ENCODE results near the gene GRAMD2A.
"Not testable (repeated sequence)": the region's sequence is repeated elsewhere in the genome, so short reads cannot be mapped to it uniquely, and the experiment has no call there.

Gene GRAMD2A

DNA sequence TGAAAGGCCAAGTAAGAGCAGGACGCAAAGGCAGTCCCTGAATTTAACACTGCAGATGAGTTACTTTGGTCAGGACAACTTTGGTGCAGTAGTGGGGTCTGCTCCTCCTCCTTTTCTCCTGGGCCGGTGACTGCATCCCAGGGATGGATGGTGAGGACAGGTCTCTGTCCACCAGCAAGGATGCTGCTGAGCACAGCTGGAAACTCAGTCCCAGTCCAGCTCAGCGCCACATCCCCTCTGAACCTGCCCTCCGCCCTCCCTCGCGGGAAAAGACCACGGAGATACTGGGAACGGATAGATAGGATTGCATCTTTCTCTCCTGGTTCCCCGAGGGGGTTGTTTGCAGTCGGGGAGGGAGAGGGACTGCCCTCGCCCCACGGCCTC is 13.8 kb downstream of the GRAMD2A start:
- no peak for DNase-seq

DNA sequence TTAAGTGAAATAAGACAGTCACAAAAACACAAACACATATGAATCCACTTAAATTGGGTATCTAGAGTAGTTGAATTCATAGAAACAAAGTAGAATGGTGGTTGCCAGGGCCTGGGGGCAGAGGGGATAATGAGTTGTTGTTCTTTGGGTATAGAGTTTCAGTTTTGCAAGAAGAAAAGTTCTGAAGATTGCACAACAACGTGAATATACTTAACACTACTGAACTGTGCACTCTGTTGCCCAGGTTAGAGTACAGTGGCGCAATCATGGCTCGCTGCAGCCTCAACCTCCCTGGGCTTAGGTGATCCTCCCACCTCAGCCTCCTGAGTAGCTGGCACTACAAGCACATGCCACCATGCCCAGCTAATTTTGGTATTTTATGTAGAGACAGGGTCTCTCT is 14.9 kb downstream of the GRAMD2A start:
- DNase-seq = no peak

DNA sequence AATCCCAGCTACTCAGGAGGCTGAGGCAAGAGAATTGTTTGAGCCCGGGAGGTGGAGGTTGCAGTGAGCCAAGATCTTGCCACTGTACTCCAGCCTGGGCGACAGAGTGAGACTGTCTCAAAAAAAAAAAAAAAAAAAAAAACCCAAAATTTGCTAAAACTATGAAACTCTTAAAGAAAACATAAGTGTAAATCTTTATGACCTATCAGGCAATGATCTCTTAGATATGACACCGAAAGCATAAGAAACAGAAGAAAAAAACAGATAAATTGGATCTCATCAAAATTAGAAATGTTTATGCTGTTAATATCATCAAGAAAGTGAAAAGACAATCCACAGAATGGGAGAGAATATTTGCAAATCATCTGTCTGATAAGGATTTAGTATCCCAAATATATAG is 15.3 kb downstream of the GRAMD2A start:
- no peak for DNase-seq

DNA sequence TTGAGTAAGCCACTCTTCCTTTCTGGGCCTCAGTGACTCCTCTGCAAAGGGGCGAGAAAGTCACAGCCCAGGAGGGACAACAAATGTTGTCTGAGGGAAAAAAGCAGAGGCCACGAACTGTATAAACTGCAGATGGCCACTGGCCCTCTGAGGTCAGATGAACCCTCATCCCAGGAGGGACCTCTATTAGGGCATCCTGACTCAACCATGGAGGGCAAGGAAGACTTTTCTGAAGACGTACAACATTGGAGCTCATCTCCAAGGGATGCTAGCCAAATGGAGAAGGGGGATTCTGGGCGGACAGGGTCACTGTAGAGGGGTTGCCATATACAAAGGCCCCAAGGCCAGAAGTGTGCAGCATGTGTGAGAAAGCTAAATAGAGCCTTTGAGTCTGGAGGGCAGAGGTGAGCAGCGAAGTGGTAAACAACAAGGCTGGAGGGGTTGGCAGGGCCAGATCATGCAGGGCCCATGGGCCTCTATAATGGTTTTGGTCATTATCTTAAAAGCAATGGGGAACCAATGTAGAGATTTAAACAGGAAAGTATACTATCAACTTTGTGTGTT is 16.7 kb downstream of the GRAMD2A start:
- DNase-seq = no peak

DNA sequence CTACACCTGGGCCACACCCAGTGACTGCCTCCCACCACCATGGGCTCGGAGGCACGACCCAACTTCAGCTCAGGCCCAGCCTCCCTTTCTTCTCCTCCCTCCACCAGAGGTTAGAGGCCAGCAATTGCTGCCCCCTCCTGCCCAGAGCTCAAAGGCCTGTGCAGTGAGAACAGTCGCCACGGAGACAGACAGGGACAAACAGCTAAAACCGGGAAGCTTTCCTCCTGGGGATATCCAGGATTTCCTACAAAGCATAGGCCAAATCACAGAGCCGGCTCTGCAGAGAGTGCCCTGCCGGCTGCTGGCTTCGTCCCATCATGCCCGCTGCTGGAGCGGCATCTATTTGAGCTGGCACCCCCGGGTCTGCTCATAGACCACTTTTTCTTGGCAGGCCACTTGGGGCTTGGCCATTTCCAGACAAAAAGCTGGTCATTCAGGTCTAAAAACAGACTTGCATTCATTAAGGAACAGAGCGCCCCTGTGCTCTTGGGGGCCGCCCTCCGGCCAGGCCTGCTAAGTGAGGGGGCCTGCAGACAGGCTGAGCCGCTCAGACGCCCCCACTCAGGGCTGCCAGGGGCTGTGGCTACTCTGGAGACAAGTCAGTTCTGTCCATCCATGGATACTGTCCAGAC is 17.5 kb downstream of the GRAMD2A start:
- DNase-seq = no peak

DNA sequence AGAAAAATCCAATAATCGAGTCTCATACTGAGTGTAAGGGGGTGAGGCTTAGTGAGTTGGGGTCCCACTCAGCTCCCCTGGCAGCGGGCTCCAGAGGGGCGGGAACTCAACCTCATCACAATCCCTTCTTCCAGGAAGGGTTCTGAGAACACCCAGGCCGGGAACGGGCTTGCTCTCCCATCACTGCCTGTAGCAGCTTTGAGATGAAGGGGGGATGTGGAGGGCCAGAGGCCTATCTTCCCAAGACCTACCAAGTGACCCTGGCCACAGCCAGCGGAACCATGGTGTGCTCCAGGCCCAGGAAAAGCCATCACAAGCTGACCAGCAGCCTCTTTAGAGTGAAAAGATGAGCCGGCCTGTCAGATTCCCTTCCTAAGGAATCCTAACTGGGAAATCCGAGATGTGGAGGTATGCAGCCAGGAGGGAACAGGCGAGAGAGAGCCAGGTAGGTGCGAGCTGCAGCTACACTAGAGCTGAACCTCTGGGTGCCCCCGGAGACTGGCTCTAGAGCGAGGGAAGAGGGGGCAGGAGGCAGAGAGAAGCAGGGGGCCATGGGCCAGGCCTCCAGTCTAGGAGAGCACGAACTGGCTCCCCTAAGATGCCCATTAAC is 18.5 kb downstream of the GRAMD2A start:
- no peak for DNase-seq

DNA sequence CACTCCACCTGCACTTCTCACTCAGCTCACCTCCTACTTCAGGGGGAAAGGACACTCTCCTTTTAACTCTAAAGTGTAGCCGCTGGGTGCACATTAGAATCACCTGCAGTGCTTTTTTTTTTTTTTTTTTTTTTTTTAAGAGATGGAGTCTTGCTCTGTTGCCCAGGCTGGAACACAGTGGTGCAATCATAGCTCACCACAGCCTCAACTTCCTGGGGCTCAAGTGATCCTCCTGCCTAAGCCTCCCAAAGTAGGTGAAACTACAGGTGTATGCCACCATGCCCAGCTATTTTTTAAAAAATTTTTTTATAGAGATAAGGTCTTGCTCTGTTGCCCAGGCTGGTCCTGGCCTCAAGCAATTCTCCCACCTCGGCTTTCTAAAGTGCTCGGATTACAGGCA is 20.8 kb downstream of the GRAMD2A start:
- DNase-seq = no peak

DNA sequence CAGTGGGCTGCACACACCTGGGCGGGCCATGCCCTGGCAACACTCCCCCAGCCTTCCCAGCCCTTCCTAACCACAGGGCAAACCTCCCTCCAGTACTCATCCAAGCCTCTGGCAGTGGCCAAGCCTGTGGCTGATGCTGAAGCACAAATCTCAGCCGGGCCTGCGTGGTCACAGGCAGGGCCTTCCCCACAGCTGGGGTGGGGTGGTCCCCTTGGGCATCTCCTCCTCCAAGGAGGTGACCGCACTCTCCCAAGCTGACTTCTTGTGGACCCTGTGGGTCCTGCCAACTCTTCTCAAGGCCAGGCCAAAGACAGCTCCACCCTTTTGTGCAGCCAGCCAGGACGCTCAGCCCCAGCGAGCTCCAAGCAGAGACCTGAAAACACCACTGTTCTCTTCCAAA is 21.4 kb downstream of the GRAMD2A start:
- no peak for DNase-seq

DNA sequence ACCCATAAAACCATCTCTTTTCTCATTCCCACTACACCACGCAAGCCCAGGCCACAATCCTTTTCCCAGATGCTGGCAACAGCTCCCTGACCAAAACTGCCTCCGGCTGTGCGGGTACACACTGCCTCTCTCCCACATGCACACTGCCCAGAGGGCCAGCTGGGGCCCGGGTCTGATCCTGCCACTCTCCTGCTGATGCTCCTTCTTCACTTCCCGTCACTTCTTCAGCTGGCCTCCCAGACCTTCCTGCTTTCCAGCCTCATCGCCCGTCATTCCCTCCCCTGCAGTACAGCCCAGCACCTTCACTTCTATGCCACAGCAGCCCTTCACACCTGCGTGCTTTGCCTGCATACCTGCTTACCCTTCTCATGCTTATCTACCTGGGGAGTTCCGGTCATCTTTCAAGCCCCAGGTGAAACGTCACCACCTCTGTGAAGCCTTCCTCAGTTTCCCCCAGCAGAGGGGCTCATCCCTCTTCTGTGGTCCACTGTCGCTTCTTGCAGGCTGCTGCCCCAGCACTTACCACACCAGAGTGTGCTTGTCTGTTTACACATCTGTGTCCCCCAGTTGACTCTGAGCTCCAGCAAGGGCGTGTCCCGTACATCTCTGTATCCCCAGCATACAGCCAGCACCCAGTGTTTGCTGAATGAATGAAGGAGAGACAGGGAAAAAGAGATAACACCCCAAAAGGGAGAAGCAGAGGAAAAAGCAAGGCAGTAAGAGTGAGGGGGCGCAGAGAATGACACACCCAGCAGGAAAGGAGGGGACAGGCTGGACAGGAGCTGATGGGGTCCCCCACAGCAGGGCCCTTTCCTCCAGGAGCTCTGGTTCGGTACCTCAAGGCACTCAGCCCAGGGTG is 22.2 kb downstream of the GRAMD2A start:
- DNase-seq = no peak

DNA sequence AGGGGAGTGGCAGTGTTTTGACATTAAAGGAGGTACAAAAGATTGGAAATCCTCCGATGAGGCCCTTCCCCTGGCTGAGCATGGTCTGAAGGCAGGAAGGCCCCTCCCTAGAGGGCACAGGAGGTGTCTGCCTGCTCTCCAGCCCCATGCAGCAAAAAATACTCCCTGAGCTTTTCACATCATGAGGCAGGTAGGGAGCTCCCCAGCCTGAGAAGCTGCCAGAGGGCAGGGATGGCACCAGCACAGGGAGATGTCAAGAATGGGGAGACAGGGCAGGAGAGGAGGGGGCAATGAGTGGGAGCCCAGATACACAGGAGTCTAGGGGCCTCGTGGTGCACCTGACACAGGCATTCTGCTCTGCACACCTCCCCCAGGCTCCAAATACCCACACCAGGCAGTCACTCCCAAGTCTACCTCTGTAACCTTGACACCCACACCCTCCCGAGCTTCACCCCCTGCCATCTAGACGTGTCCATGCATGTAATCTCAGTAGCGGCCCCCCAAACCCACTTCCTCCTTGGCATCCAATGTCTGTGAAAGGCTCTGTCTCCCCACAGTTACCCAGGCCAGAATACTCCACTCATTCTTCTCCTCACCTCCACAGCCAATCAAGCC is 22.9 kb downstream of the GRAMD2A start:
- no peak for DNase-seq

DNA sequence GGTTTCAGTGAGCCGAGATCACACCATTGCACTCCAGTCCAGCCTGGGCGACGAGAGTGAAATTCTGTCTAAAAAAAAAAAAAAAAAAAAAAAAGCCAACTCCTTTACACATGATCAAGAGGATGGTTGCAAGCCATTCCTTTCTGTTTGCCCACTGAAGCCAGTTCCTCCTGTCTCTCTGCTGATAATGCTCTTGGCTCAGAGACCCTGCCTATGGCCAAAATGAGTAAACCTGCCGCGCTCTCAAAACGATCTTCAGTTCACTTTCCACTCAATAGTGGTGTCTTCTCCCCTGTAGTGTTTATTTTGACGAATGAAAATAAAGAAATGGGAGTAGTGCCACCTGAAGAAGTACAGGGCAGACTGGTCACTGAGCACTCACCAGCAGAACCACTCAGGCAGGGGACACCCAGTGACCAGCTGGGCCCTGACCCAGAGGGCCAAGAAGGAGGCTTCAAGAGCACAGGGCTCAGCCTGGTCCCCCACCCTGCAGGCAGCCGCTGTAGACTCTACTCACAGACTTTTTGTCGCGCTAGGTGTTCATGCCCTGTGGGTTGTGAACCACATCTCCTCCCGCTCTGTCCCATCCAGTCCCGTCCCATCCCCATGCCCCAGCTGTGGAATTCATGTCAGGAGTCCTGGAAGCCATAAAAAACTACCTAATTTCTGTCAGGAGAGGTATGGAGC is 23.6 kb downstream of the GRAMD2A start:
- DNase-seq = no peak

DNA sequence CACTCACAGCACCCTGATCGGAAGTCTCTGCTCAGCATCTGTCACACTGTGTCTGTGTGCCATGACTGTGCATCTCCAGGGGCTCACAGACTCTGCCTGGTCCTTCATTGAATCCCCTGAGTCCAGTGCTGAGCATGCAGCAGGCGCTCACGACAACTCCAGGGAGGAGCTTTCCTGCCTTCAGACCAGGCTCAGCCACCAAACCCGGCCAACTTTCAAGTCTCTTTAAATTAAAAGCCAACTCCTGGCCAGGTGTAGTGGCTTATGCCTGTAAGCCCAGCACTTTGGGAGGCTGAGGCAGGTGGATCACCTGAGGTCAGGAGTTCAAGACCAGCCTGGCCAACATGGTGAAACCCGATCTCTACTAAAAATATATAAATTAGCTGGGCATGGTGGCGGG is 24.2 kb downstream of the GRAMD2A start:
- DNase-seq = no peak

DNA sequence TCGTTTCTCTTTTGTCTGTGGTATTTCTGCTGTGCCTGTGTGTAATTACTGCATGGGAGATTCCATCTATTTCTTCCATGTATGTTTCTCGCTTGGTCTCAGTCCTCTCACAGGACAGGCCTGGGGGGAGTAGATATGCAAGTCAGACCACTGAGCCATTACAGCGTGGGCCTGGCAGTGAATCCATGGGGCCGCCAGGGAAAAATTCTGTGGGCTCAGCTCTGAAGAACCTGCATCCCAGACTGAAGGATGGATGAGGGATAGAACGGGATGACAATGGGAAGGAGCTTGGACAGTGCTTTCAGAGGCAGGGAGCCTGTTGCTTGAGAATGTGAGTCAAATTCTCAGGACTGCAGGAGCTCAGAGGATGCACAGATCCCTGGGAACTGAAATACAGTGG is 24.8 kb downstream of the GRAMD2A start:
- DNase-seq = no peak

DNA sequence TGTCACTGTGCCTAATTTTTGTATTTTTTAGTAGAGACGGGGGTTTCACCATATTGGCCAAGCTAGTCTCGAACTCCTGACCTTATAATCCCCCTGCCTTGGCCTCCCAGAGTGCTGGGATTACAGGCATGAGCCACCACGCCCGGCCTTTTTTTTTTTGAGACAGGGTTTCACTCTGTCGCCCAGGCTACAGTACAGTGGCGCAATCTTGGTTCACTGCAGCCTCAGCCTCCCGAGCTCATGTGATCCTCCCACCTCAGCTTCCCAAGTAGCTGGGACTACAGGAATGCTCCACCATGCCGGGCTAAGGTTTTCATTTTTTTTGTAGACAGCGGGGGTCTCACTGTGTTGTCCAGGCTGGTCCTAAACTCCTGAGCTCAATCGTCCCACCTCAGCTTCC is 25.6 kb downstream of the GRAMD2A start:
- DNase-seq = not testable (repeated sequence)

DNA sequence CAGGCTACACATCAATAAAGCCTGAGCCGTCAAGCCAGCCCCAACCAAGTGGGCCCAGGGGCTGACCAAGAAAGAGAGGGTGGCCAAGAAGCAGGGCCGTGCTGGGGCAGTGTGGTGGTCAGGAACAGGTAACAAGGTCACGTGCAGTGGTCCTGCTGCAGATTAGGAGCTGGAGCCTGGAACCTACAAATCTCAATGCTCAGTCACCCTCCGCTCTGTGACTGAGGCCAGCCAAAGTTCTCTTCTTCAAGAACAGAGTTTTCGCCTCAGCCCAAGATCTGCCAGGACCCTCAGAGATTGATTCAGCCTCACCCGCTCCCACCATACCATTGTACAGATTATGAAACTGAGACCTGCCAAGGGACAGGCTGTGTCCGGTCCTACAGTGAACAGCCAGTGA is 26.9 kb downstream of the GRAMD2A start:
- no peak for DNase-seq

DNA sequence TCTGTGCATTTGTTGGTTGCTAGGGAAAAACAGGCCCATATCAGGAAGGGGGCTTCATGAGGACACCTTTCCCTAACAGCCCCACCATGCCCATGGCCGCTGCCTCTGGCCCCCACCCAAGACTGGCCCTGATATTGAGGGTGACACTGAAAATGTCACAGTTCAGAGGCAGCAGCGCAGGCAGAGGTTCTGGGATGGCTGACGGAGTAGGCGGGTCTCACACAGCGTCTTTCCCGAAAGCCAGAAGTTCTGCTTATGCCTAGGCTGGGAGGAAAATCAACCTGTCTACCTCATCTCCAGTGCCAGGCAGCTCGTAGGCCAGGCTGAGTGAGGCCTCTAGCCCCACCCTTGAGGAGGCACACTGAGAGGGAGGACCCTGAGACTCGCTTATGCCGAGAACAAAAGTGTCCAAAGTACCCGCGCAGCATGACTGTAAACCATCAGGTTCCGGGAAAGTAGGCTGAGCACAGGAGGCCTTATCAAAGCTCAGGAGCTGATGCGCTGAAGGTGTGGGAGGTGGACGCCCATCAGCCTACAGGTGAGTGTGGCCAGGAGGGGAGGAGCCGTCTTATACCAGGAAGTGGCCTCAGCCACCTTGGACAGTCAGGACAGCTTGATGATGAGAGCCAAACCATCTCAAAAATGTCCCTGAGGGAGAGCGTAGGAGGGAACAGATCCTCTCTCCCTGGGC is 27.5 kb downstream of the GRAMD2A start:
- no peak for DNase-seq

DNA sequence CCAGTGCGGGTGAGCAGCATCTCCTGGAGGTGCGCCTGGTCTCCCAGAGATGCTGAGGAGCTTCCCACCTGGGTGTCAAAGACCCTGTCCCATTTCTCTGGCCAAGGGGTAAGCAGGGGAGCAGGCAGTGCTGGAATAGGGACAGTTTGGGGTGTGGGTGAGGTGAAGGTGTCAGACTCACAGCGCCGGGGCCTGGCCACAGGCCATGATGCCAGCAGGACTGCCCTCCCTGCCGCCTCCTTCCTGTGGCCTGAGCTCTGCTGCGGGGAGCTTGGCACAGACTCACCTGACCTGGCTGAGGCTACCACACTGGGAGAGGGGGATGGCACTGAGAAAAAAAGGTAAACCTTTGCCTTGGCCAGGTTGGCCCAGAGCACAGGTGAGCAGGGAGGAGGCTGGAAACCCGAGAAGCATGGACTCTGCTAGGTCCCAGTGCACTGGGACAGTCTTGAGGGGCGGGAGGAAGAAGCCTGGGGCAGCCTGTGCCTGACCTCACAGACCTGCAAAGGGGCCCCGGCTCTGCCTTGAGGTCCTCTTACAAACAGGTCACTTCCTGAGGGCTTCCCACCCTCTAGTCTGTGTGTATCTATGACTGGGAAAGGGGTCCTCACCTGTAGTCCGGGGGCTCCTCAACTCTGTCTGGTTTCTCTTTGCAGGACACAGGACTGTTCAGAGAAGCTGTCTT is 28.2 kb downstream of the GRAMD2A start:
- no peak for DNase-seq

DNA sequence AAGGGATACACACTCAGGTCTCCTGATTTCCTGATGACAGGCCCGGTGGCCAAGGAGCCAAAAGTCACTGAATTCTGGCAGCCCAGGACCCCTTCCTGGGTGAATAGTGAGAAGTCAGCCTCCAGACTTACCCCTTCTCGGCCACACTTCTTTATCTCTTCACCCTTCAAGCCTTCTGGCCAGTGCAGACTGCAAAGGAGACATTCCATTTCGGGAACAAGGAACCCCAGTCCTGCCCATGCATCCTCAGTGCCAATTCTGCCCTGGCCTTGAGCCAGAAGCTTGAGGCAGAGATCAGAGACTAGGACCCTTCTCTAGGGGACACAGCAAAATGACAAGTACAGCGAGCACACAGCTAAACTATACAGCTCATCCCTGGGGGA is 28.8 kb downstream of the GRAMD2A start:
- no peak for DNase-seq

DNA sequence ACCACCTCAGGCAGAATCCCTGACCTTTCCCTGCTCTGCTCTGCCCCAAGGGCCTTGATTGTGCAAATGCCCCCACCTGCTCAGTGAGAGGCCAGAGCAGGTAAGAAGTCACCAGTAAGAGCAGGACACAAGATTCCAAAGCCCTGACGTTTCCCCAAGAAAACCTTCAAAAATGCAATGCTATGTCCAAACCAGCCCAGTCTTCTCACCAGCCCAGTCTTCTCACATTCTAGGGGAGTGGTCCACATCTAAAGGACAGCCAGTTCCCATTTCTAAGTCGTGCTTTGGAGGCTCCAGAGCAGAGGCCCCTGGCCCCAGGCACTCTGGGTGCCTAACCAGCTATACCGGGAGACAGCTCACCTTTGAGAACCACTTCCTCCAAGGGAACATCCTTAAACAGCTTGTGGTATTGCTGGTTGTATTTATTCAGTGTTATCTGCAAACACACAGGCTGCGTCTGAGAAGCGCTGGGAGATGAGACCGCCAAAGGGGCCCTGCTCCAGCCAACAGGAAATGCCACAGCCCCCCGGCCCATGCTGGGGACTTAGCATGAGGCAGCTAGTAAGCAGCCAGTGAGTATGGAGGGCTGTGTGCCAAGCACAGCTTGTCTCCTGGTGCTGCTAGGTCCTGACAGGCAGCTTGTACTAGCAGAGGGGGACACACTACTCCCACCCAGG is 29.3 kb downstream of the GRAMD2A start:
- no peak for DNase-seq

DNA sequence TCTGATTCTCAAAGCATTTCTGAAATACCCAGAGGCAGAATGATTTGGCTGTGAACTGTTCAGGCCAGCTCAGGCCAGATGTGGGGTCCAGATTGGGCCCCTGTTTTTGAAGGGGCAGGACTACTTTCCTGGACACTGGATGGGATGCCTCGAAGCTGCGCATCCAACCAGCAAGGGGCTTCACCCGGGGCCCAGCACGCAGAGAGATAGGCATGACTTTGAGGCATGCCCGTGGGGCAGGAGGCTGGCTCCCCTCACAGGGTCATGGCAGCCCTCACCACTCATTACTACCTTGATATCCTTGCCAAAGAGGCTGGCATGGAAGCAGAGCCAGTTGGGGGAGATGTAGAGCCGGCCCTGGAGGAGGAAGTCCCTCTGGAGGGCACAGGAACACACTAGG is 30.1 kb downstream of the GRAMD2A start:
- DNase-seq = no peak

All from activated gamma-delta T cell (primary cell).